ENCODE results near the gene EFNA2. TPM values are rescaled to one million over a fixed set of nuclear protein-coding genes. Genes with fewer than 3 reads are reported as not detected.

Gene EFNA2
- total and polyA plus RNA-seq, 2 of the 8 experiments (the other 6 are each of a cell fraction or from before 2014, with no cell fraction given), result 4.0 to 7.0 TPM

GRCh38 chr19:1269478-1270212, 16.0 kb upstream of the EFNA2 start (continued):
- TF ChIP-seq HDAC2 (IDR thresholded peaks at IDR 0.05; ENCODE audit: borderline replicate concordance in 1 of 2, low read depth in 2 of 2, low read length in 2 of 2), result no peak
- peak; percentile 92 for TF ChIP-seq MAX (IDR thresholded peaks at IDR 0.05)
- no peak for TF ChIP-seq HDAC6 (IDR thresholded peaks at IDR 0.05; ENCODE audit: low read depth, low read length)
- no peak for TF ChIP-seq GABPA (IDR thresholded peaks at IDR 0.05; ENCODE audit: borderline replicate concordance, insufficient read depth, low read length)
- TF ChIP-seq CREB1 (IDR thresholded peaks at IDR 0.05), result no peak
- TF ChIP-seq RFX5 (IDR thresholded peaks at IDR 0.05; ENCODE audit: borderline replicate concordance, low read depth, low read length), result no peak
- TF ChIP-seq PHF8 (conservative IDR thresholded peaks at IDR 0.05; ENCODE audit: low read depth, low read length), result peak; percentile 54; the same call in 1 of the 2 replicates
- no peak for TF ChIP-seq KDM5A (IDR thresholded peaks at IDR 0.05; ENCODE audit: low read length)
